CD14-positive monocyte (primary cell): Measurements from ENCODE around the gene ABHD14A. TPM values are rescaled to one million over a fixed set of nuclear protein-coding genes. Genes with fewer than 3 reads are reported as not detected.
A peak's percentile ranks its signal among the peaks of the same experiment; 100 is the strongest.

Source experiments
- DNase-seq, 3 donors: peaks; one replicate each; pipeline ENCODE4 v3.0.0-alpha.2; 2011 to 2022
- H2AFZ ChIP-seq: 2 replicates; pipeline ENCODE4 v1.6.0; 2012; ENCODE audit warnings: mild to moderate bottlenecking, low read depth, low read length, inconsistent platforms; ENCODE audit not compliant: insufficient read depth, poor library complexity, severe bottlenecking
- H3K27ac ChIP-seq, 2 donors: 1 replicate in 1 of 2; 2 replicates in 1 of 2; pipeline ENCODE4 v1.5.1; 2012 to 2013; ENCODE audit warnings: low read length in 2 of 2, control low read depth in 1 of 2, inconsistent platforms in 1 of 2, low read depth in 1 of 2, mild to moderate bottlenecking in 1 of 2
- H3K27me3 ChIP-seq, 2 donors: one replicate each; pipeline versions ENCODE4 v1.6.0 to v1.6.1; 2011 to 2013; ENCODE audit warnings: low read length in 2 of 2; ENCODE audit not compliant: control insufficient read depth in 2 of 2, insufficient read depth in 2 of 2
- H3K36me3 ChIP-seq, 2 donors: replicated peaks in 1 of 2; 1 replicate in 1 of 2; 2 replicates in 1 of 2; pipeline versions ENCODE4 v1.5.1 to v1.6.1; 2012 to 2013; ENCODE audit warnings: low read length in 2 of 2, control low read depth in 1 of 2, inconsistent platforms in 1 of 2, mild to moderate bottlenecking in 1 of 2; ENCODE audit not compliant: insufficient read depth in 2 of 2, control insufficient read depth in 1 of 2
- H3K4me1 ChIP-seq, 2 donors: 1 replicate in 1 of 2; 2 replicates in 1 of 2; pipeline versions ENCODE4 v1.5.1 to v1.6.1; 2012 to 2013; ENCODE audit warnings: low read length in 2 of 2, control low read depth in 1 of 2, inconsistent platforms in 1 of 2, mild to moderate bottlenecking in 1 of 2, moderate library complexity in 1 of 2; ENCODE audit not compliant: insufficient read depth in 2 of 2, control insufficient read depth in 1 of 2
- H3K4me2 ChIP-seq: replicated peaks from 2 replicates; pipeline ENCODE3; 2012; ENCODE audit warnings: low read length, moderate library complexity, mild to moderate bottlenecking; ENCODE audit not compliant: poor library complexity, severe bottlenecking; ENCODE audit errors: extremely low read depth
- H3K4me3 ChIP-seq, 3 experiments: fragments of 200-600 bp in 1 of 3; sonication (generic) in 1 of 3; replicated peaks in 1 of 3; 1 replicate in 2 of 3; 2 replicates in 1 of 3; pipeline ENCODE4 v1.5.1; 2011 to 2013; ENCODE audit warnings: low read length in 3 of 3, mild to moderate bottlenecking in 3 of 3, control low read depth in 2 of 3, low read depth in 2 of 3, inconsistent platforms in 1 of 3, moderate library complexity in 1 of 3
- H3K79me2 ChIP-seq: 2 replicates; pipeline ENCODE4 v1.6.0; 2012; ENCODE audit warnings: mild to moderate bottlenecking, control low read depth, inconsistent platforms, low read length, moderate library complexity; ENCODE audit not compliant: insufficient read depth
- H3K9ac ChIP-seq: 2 replicates; pipeline ENCODE4 v1.6.0; 2017; ENCODE audit warnings: low read length, mild to moderate bottlenecking; ENCODE audit not compliant: insufficient read depth, poor library complexity, severe bottlenecking
- H3K9me3 ChIP-seq, 2 donors: replicated peaks in 1 of 2; 1 replicate in 1 of 2; 2 replicates in 1 of 2; pipeline versions ENCODE4 v1.5.1 to v1.6.1; 2012 to 2013; ENCODE audit warnings: low read length in 2 of 2, control low read depth in 1 of 2; ENCODE audit not compliant: control insufficient read depth in 1 of 2, insufficient read depth in 1 of 2
- H4K20me1 ChIP-seq: 2 replicates; pipeline ENCODE4 v1.6.0; 2012; ENCODE audit warnings: mild to moderate bottlenecking, low read length, control low read depth, moderate library complexity; ENCODE audit not compliant: insufficient read depth
- H3K27ac Mint-ChIP-seq, 7 donors: one replicate each; pipeline ENCODE4 v1.8.0; 2020; ENCODE audit warnings: mild to moderate bottlenecking in 7 of 7, mixed read lengths in 7 of 7, moderate library complexity in 6 of 7, inconsistent platforms in 2 of 7
- H3K27me3 Mint-ChIP-seq, 3 donors: one replicate each; pipeline ENCODE4 v1.8.0; 2021 to 2022; ENCODE audit warnings: low read depth in 3 of 3, mild to moderate bottlenecking in 3 of 3, mixed read lengths in 3 of 3, moderate library complexity in 3 of 3, inconsistent platforms in 1 of 3
- H3K36me3 Mint-ChIP-seq, 2 donors: one replicate each; pipeline ENCODE4 v1.8.0; 2020; ENCODE audit warnings: mixed read lengths in 2 of 2, inconsistent platforms in 1 of 2, mild to moderate bottlenecking in 1 of 2
- H3K4me1 Mint-ChIP-seq: one replicate; pipeline ENCODE4 v1.8.0; 2020; ENCODE audit warnings: mild to moderate bottlenecking, mixed read lengths
- H3K4me3 Mint-ChIP-seq, 2 donors: one replicate each; pipeline ENCODE4 v1.8.0; 2020; ENCODE audit warnings: mild to moderate bottlenecking in 2 of 2, mixed read lengths in 2 of 2, moderate library complexity in 1 of 2
- H3K9me3 Mint-ChIP-seq, 7 donors: one replicate each; pipeline ENCODE4 v1.8.0; 2020 to 2022; ENCODE audit warnings: mixed read lengths in 7 of 7, mild to moderate bottlenecking in 6 of 7, moderate library complexity in 6 of 7, inconsistent platforms in 2 of 7
- CTCF ChIP-seq: fragments of 200-600 bp; IDR thresholded peaks from one replicate; pipeline ENCODE4 v1.8.0; 2022; ENCODE audit warnings: antibody characterized with exemption, mild to moderate bottlenecking
- WGBS: methylation state at CpG from one replicate; pipeline ENCODE4 v1.1.5; 2013; ENCODE audit warnings: missing lambda C conversion rate; ENCODE audit not compliant: insufficient coverage; 5-methylcytosine and 5-hydroxymethylcytosine counted together
- intact Hi-C, 2 donors: fragments of 100-400 bp; cut with micrococcal nuclease; formaldehyde crosslinking; loops; one replicate each; pipeline versions ENCODE4 v1.15.0 to v1.15.1; 2023
- polyA plus RNA-seq, 3 donors: library from polyadenylated mRNA; depleted of rRNA in 1 of 3; unstranded in 2 of 3; stranded (reverse) in 1 of 3; fragments of 300-500 nt in 2 of 3; fragments of >200 nt in 1 of 3; fragmentation: Illumina TruSeq in 2 of 3; gene quantifications; 1 replicate in 2 of 3; 2 replicates in 1 of 3; pipeline ENCODE4 v1.2.3, GENCODE V29; 2012 to 2021

ABHD14A gene
- polyA plus RNA-seq, 3 donors, result 6.9 to 13.2 (median 11.7) TPM

GRCh38 chr3:51977446-51978142 lies 2.7 kb downstream of the ABHD14A start:
- Mint-ChIP-seq H3K36me3 (peaks cover 0 to 7% of the 10 kb centered on the region in 2 donors), H3K9me3 (peaks cover 0 to 2% (median 0%) of the 10 kb centered on the region in 7 donors), H3K4me3 (peak overlapping the region in 1 of 2 donors; percentile 47), H3K27me3 (peaks cover 0 to 4% (median 3%) of the 10 kb centered on the region in 3 donors), H3K27ac (no peak overlapping the region), H3K4me1 (peaks cover 45% of the 10 kb centered on the region)
- no peak overlapping the region for H3K27ac ChIP-seq
- H4K20me1 ChIP-seq, result no peaks in the 10 kb centered on the region
- no peak for DNase-seq
- H2AFZ ChIP-seq, result no peak overlapping the region
- peaks cover 34 to 40% of the 10 kb centered on the region in 2 donors for H3K4me1 ChIP-seq
- no peak overlapping the region for H3K4me2 ChIP-seq
- H3K27me3 ChIP-seq, result no peaks in the 10 kb centered on the region
- no peaks in the 10 kb centered on the region for H3K36me3 ChIP-seq
- WGBS, result 77% methylated on average over 5 of the region's 9 CpGs
- TF ChIP-seq CTCF, result no peak
- no peaks in the 10 kb centered on the region for H3K9me3 ChIP-seq
- no peak overlapping the region for H3K4me3 ChIP-seq
- intact Hi-C loops, result no loop called here
- peaks cover 5% of the 10 kb centered on the region for H3K79me2 ChIP-seq
- no peak overlapping the region for H3K9ac ChIP-seq

- Histone ChIP-seq H3K4me3 (no peak overlapping the region), H3K79me2 (peaks cover 5% of the 10 kb centered on the region), H3K27ac (no peak overlapping the region), H3K4me1 (peaks cover 36 to 44% of the 10 kb centered on the region in 2 donors), H3K27me3 (no peaks in the 10 kb centered on the region), H3K4me2 (no peak overlapping the region), H3K36me3 (no peaks in the 10 kb centered on the region), H4K20me1 (no peaks in the 10 kb centered on the region), H2AFZ (no peak overlapping the region), H3K9ac (no peak overlapping the region), H3K9me3 (no peaks in the 10 kb centered on the region)
- Mint-ChIP-seq H3K4me1 (peaks cover 48% of the 10 kb centered on the region), H3K36me3 (peaks cover 0 to 7% of the 10 kb centered on the region in 2 donors), H3K4me3 (no peak overlapping the region), H3K27ac (no peak overlapping the region), H3K9me3 (peaks cover 0 to 2% (median 0%) of the 10 kb centered on the region in 7 donors), H3K27me3 (peaks cover 0 to 4% (median 3%) of the 10 kb centered on the region in 3 donors)
- intact Hi-C loops, result no loop called here
- no peak for TF ChIP-seq CTCF
- DNase-seq, result no peak
- WGBS, result no CpG with 5 or more reads among the region's 4 CpGs
These were observed 3.3 kb downstream of the ABHD14A start for GRCh38 chr3:51978143-51978502.
